Vagina (tissue), 2 donors: Measurements from ENCODE around the gene RAF1. TPM values are rescaled to one million over a fixed set of nuclear protein-coding genes. Genes with fewer than 3 reads are reported as not detected.

ENCODE experiments used
- DNase-seq, 2 donors: peaks; one replicate each; pipeline ENCODE4 v3.0.0-alpha.2; 2017; ENCODE audit errors: extremely low spot score in 2 of 2
- H3K27ac ChIP-seq: fragments of 200-600 bp; sonication (generic); one replicate; pipeline ENCODE4 v1.5.1; 2019
- H3K27me3 ChIP-seq: fragments of 200-600 bp; sonication (generic); one replicate; pipeline ENCODE4 v1.5.1; 2019
- H3K36me3 ChIP-seq, 2 donors: fragments of 200-600 bp; sonication (generic); one replicate each; pipeline ENCODE4 v1.5.1; 2017 to 2019
- H3K4me1 ChIP-seq: fragments of 200-600 bp; sonication (generic); one replicate; pipeline ENCODE4 v1.5.1; 2019
- H3K4me3 ChIP-seq, 2 donors: fragments of 200-600 bp; sonication (generic); 1 replicate in 1 of 2; 2 replicates in 1 of 2; pipeline ENCODE4 v1.5.1; 2016 to 2019
- H3K9me3 ChIP-seq: fragments of 200-600 bp; sonication (generic); one replicate; pipeline ENCODE4 v1.5.1; 2019
- CTCF ChIP-seq, 3 experiments: fragments of 450-650 bp in 2 of 3; fragments of 200-600 bp in 1 of 3; sonication (generic) in 1 of 3; IDR thresholded peaks; one replicate each; pipeline ENCODE4 v1.5.1; 2017 to 2019; ENCODE audit warnings: antibody characterized with exemption in 3 of 3, mild to moderate bottlenecking in 2 of 3, moderate library complexity in 2 of 3
- POLR2A ChIP-seq, 2 donors: fragments of 450-650 bp; IDR thresholded peaks; one replicate each; pipeline ENCODE4 v1.6.1; 2017; ENCODE audit warnings: antibody characterized with exemption in 2 of 2, mild to moderate bottlenecking in 2 of 2, moderate library complexity in 2 of 2
- POLR2AphosphoS5 ChIP-seq, 2 donors: sonication (generic); formaldehyde crosslinking; IDR thresholded peaks; one replicate each; pipeline ENCODE4 v1.9.0; 2017; ENCODE audit warnings: antibody characterized with exemption in 2 of 2, mild to moderate bottlenecking in 2 of 2, low read depth in 1 of 2; ENCODE audit not compliant: insufficient read depth in 1 of 2
- intact Hi-C: fragments of 100-400 bp; cut with DNase I; formaldehyde crosslinking; loops from one replicate; pipeline ENCODE4 v1.15.1; 2023
- total RNA-seq: library from RNA; depleted of rRNA; stranded (reverse); fragments of >200 nt; gene quantifications from one replicate; pipeline ENCODE4 v1.2.3, GENCODE V29; 2016

The RAF1 gene
- total RNA-seq, 1 donor from 2014 or later, result 89.6 TPM

- H3K4me1 ChIP-seq, result peaks cover 74% of the 10 kb centered on the region
- H3K4me3 ChIP-seq, result no peak overlapping the region
- H3K27ac ChIP-seq, result peak overlapping the region; percentile 3
- DNase-seq, result no peak
- no peaks in the 10 kb centered on the region for H3K27me3 ChIP-seq
- intact Hi-C loops, result no loop called here
- no peaks in the 10 kb centered on the region for H3K36me3 ChIP-seq
- TF ChIP-seq CTCF (IDR thresholded peaks at IDR 0.05) (no peak), POLR2AphosphoS5 (IDR thresholded peaks at IDR 0.05; ENCODE audit: insufficient read depth in 1 of 2, low read depth in 1 of 2) (no peak), POLR2A (IDR thresholded peaks at IDR 0.05) (no peak)
- no peaks in the 10 kb centered on the region for H3K9me3 ChIP-seq
Measured at GRCh38 chr3:12659316-12660015, 4.5 kb downstream of the RAF1 start.

- Histone ChIP-seq H3K4me3 (no peak overlapping the region), H3K4me1 (peaks cover 82% of the 10 kb centered on the region), H3K36me3 (no peaks in the 10 kb centered on the region), H3K27me3 (no peaks in the 10 kb centered on the region), H3K27ac (peak overlapping the region; percentile 3), H3K9me3 (no peaks in the 10 kb centered on the region)
- TF ChIP-seq POLR2AphosphoS5 (IDR thresholded peaks at IDR 0.05; ENCODE audit: insufficient read depth in 1 of 2, low read depth in 1 of 2), result no peak
- no peak for TF ChIP-seq POLR2A (IDR thresholded peaks at IDR 0.05)
- no peak for TF ChIP-seq CTCF (IDR thresholded peaks at IDR 0.05)
- intact Hi-C loops, result no loop called here
- no peak for DNase-seq
Measured at GRCh38 chr3:12658593-12659058, 5.3 kb downstream of the RAF1 start.

GRCh38 chr3:12656850-12657249 lies 7.1 kb downstream of the RAF1 start:
- H3K4me3 ChIP-seq, result no peak overlapping the region
- TF ChIP-seq CTCF (IDR thresholded peaks at IDR 0.05) (no peak), POLR2A (IDR thresholded peaks at IDR 0.05) (no peak), POLR2AphosphoS5 (IDR thresholded peaks at IDR 0.05; ENCODE audit: insufficient read depth in 1 of 2, low read depth in 1 of 2) (no peak)
- intact Hi-C loops, result no loop called here
- H3K27ac ChIP-seq, result no peak overlapping the region
- no peak for DNase-seq
- no peaks in the 10 kb centered on the region for H3K36me3 ChIP-seq
- H3K27me3 ChIP-seq, result no peaks in the 10 kb centered on the region
- H3K9me3 ChIP-seq, result no peaks in the 10 kb centered on the region
- peaks cover 92% of the 10 kb centered on the region for H3K4me1 ChIP-seq

- Histone ChIP-seq H3K4me1 (peaks cover 89% of the 10 kb centered on the region), H3K4me3 (no peak overlapping the region), H3K27ac (no peak overlapping the region), H3K27me3 (no peaks in the 10 kb centered on the region), H3K36me3 (no peaks in the 10 kb centered on the region), H3K9me3 (no peaks in the 10 kb centered on the region)
- intact Hi-C loops, result no loop called here
- TF ChIP-seq POLR2A (IDR thresholded peaks at IDR 0.05), result no peak
- no peak for TF ChIP-seq CTCF (IDR thresholded peaks at IDR 0.05)
- TF ChIP-seq POLR2AphosphoS5 (IDR thresholded peaks at IDR 0.05; ENCODE audit: insufficient read depth in 1 of 2, low read depth in 1 of 2), result no peak
- no peak for DNase-seq
Measured at GRCh38 chr3:12656193-12656592, 7.7 kb downstream of the RAF1 start.

GRCh38 chr3:12655701-12656100 lies 8.2 kb downstream of the RAF1 start:
- Histone ChIP-seq H3K9me3 (no peaks in the 10 kb centered on the region), H3K27me3 (no peaks in the 10 kb centered on the region), H3K27ac (no peak overlapping the region), H3K4me3 (no peak overlapping the region), H3K36me3 (no peaks in the 10 kb centered on the region), H3K4me1 (peaks cover 89% of the 10 kb centered on the region)
- TF ChIP-seq POLR2AphosphoS5 (IDR thresholded peaks at IDR 0.05; ENCODE audit: insufficient read depth in 1 of 2, low read depth in 1 of 2), result no peak
- TF ChIP-seq POLR2A (IDR thresholded peaks at IDR 0.05), result no peak
- no peak for TF ChIP-seq CTCF (IDR thresholded peaks at IDR 0.05)
- DNase-seq, result no peak
- intact Hi-C loops, result no loop called here
